Effector CD8-positive, alpha-beta T cell (primary cell): ENCODE data around the gene TLX3.
"Not testable (repeated sequence)": the region's sequence is repeated elsewhere in the genome, so short reads cannot be mapped to it uniquely, and the experiment has no call there.

Experiments
- DNase-seq: peaks from one replicate; lab custom pipeline; 2025; lab: John Stamatoyannopoulos, UW

The TLX3 gene

DNA sequence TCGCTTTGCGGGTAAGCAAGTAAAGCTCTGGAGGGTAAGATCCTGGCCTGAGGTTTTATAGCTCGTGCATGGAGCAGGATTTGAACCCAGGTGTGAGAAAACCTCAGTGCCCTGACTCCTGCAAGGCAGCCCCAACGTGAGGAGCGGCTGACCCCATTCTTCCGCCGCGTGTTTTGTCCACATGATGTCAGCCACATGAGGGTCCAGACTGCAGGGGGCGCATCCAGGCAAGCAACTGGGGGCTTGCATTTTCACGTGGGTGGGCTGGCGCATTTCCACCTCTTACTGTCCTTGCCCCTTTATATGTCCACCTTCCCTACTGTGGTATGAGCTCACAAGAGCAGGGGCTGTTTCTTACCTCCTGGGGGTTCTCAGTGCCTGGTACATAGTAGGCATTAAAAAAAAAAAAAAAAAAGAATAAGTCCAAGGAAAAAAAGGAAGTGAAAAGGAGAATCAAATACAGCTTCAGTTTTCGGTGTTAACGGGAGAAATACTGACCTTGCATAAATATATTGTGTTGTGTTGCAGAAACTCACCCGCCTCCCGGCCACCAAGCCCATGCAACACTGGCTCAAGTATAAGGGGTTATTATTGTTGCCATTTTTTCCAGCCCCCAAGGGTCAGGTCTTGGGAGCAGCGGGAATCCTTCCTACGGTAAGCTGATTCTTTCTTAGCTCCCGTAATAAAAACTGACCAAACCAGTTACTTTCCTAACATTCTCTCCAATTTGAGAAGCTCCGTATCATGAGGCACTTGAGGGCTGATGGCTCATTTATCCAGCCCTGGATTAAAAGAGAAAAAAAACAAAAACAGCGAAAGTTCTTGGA is 15.0 kb downstream of the TLX3 start:
- DNase-seq = no peak

DNA sequence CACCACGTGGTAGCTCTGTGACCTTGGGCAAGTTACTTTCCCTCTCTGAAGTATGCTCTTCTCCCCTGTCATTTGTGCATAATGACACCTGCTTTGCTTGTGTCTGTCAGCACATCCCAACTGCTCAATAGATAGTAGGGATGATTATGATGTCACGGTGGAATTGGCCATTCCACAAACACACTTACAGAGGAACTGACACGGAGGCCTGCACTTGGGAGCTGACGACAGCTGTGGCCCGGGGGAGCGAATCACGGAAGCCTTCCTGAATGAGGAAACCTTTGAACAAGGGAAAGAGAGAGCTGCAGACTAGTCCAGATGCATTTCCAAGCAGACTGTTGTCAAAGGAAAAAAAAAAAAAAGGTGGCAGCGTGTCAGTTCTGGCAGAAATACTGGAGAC is 21.0 kb downstream of the TLX3 start:
- DNase-seq = no peak

DNA sequence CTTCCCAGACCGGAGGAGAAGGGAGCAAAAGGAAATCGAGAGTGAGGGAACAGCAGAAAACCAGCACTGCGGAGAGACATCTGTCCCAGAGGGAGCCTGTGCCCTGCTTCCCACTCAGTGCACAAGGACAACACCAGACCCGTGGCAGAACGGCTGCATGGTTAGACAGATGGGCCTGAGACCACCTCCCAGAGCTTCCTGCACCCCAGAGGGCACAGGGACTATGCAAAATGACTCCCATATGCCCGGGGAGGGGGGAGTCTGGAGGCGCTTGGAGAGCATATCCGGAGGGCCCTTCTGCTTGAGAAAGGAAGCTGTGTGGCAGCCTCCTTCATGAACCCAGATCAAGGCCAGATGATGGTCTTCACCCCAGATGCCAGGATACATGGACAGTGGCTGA is 26.6 kb downstream of the TLX3 start:
- no peak for DNase-seq

DNA sequence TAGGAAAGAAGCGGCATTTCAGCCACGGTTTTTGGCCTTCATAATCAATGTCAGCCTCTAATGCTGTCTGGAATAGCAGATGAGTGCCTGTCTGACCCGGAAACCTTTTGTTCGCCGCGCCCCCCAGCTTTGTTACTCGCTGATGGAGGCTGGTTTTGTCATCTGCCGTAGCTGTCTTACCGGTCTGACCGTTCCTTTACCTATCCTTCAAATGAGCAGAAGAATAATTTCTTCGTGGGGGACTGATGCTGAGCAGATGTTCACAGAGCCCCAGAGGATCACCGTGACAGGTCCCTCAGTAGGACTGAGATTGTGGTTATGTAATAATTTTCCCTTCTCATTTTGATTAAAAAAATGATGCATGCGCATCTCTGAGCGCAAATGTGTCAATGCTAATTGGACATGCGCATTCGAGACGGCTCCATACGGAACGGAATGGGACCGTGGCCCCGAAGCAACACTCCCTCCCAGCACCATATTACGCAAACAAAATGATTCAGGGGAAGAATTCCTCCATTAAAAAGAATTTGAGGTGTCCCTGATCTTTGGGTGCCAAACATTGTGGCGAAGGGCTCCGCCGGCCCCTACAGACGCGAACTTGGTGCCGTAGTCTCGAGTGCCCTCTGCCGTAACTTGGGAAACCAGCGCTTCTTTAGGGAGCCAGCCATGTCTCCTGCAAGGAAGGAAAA is 27.6 kb downstream of the TLX3 start:
- DNase-seq = no peak

DNA sequence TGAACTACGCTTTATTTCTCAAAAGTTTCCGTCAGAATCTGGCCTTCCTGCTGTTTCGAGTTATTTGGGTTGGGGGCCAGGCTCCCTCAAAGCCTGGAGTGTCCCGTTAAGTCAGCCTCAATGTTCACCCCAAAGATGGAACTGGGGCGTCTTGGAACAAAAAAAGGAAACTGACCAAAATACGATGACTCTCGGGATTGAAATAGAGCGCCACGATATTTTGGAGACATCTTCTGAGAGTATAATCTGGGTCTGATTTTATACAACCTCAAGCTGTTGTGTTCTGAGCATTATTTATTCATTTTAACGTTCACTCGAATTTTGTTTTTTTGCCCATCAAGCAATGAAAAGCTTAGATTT is 28.1 kb downstream of the TLX3 start:
- DNase-seq = no peak

DNA sequence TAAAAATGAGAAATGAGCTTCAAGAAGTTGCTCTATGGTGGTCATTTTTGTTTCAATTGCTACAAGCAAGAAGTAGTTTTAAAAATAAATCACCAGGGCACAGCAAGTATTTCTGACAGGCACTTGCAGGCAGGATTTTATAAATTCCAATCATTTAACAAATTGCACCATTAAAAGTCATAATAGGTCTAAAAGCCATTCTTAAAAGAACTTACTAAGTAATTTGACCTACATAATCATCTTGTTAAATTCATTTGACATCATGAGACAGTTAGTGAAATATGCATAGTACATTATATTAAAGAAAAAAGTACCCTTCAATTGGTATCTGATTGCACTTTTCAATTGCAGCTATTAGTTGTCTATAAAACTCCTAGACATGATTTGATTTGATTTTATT is 31.0 kb downstream of the TLX3 start:
- DNase-seq = no peak

DNA sequence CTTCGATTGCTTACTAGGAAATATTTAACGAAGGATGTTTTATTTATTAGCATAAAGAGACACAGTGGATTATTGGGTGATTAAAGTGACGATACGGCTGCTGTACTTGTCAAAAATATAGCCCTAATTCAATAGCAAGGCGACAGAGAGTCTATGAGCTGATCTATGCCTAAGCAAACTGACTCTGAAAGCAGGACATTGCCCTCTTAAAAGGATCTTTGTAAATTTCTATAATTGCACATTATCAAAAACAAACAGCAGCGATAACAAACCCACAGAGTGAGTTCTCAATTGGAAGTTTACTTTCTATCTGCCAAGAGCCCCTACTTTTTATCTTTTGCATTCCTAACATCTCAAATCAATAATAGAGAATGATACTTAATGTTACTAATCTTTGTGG is 31.4 kb downstream of the TLX3 start:
- DNase-seq = no peak

DNA sequence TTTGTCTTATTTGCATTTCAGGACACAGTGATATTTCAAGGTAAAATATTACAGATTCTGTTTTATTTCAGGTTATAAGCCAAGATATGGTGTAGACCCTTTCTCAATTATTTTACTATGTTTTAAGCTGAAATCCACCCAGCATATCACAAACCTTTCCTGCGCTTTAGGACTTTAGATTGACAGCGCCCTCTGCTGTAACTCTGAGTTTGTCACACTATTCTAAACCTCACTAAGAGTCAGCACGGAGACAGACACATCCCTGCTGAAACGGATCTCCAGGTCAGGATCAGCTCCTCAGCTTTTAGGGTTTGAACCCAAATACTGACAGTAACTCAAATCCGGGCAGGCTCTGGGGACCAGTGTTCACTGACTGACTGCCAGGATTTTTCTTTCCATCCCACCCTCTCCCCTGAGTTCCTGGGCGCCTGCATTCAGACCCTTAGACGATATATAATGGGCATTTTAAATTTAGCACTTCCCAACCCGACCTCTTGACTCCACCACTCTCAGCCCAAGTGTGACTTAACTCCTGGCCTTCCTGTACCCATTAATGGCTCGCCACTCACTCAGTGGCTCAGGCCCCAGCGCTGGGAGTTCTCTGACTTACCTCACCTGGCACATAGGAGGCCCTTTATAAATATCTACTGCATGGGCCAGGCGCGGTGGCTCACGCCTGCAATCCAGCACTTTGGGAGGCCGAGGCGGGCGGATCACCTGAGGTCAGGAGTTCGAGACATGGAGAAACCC is 33.5 kb downstream of the TLX3 start:
- DNase-seq = no peak

DNA sequence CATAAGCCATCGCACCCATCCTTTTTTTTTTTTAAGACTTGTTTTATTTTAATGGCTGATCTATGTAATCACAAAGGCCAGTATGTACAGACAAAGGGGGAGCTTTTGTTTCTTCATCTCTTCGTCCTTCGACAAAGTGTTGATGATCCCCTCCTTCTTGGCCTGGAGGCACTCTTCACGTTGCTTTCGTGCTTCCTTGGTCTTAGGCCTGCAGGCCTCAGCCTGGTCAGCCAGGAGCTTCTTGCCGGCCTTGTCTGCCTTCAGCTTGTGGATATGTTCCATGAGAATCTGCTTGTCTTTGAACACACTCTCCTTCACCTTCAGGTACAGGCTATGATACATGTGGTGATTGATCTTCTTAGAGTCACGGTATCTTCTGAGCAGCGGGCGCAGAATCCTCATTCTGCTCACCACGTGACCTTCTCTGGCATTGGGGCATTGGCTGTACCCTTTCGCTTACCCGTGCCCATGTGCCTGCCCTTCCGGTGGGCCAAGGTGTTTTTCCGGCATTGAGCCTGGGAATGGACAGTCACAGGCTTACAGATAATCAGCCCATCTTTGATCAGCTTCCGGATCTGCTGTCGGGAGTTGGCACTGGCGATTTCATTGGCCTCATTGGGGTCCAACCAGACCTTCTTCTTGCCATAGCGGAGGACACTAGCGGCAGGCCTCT is 36.0 kb downstream of the TLX3 start:
- no peak for DNase-seq

DNA sequence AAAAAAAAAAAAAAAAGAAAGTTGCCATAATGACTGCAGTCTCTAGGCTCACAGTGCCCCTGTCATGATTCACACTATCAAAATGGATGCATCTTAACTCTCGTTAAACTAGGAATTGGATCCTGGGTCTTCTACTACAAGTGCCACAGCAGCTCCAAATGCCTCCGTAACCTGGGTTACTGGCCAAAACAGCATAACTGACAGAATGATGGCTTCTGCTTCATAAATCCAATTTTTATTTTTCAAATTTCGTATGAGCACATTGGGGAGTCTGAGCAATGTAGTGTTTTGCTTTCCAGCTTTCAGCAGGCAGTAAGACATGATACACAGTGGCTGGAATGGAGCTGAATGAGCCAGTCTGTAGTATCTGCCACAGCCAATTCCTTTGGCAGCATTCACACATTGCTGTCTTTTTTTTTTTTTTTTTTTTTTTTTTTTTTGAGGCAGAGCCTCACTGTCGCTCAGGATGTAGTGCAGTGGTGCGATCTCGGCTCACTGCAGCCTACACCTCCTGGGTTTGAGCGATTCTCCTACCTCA is 42.6 kb downstream of the TLX3 start:
- DNase-seq = no peak

DNA sequence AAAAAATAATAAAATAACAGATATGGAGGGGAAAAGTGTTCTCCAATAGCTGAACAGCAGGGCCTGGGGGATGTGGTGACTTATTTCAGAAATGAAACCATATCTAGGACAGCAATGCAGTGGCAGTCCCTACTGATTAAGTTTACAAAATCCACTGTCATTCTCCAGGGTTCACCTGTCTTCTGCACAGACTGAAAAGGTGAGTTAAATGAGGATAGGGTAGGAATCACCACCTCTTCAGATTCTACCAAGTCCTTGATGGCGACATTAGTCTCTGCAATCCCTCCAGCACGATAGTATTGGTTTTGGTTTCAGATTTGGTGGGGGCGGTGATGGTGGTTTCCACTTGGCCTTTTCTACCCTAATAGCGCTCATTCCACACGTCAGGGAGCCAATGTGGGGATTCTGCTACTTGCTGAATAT is 46.3 kb downstream of the TLX3 start:
- no peak for DNase-seq

DNA sequence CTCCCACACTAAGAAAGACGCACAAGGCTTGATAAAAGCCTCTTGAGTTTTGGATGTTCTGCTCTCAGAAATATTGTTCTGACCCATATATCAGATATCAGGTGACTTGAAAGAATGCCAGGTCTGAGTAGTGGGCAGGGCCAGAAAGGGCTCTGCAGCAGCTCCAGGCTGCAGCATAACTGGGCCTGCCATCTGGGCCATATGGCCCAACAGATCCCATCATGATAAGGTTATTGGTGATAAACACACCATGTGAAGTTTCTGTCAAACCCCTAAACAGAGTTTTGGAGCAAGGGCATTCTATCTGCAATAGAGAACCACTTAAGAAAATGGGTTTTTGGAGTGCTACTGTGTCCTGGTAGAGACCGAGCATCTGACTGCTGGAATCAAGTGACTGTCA is 48.8 kb downstream of the TLX3 start:
- no peak for DNase-seq

DNA sequence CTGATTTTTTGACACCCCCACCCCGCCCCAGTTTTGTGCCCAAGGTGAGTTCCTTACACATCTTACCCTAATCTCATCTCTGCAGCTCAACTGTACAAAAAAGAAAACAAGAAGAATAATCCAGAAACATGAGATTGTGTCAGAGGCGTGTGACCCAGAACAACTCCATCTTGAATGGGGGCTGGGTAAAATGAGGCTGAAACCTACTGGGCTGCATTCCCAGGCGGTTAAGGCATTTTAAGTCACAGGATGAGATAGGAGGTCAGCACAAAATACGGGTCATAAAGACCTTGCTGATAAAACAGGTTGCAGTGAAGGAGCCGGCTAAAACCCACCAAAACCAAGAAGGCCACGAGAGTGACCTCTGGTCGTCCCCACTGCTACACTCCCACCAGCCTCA is 52.1 kb downstream of the TLX3 start:
- DNase-seq = not testable (repeated sequence)
